Astrocyte of the hippocampus (primary cell): Measurements from ENCODE around the gene ATM.
"Not testable (repeated sequence)": the region's sequence is repeated elsewhere in the genome, so short reads cannot be mapped to it uniquely, and the experiment has no call there.

ENCODE experiments used
- DNase-seq: peaks from one replicate; pipeline ENCODE4 v3.0.0; 2011; ENCODE audit warnings: low read depth, low spot score

Gene ATM

GRCh38 chr11:108278546-108278945 lies 55.7 kb downstream of the ATM start:
- no peak for DNase-seq

DNA sequence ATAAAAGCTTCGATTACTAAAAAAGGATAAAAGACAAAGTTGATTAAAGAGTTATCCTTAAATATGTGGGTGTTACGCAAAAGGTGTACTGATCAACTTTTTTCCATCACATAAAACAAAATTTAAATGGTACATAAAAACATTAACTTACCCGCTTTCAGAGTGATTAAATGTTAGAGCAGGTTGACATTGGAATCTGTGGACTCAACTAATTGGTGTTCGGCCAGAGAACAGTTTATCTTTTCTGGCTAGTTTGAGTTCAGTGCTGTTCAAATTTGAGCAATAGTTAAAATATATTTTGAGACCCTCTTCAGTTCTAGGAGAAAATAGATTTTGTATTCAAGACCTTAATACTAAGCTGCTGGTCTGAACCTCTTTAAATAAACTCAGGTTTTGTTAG lies 56.1 kb downstream of the ATM start:
- DNase-seq = no peak

GRCh38 chr11:108286370-108286769 lies 63.5 kb downstream of the ATM start:
- DNase-seq = no peak

DNA sequence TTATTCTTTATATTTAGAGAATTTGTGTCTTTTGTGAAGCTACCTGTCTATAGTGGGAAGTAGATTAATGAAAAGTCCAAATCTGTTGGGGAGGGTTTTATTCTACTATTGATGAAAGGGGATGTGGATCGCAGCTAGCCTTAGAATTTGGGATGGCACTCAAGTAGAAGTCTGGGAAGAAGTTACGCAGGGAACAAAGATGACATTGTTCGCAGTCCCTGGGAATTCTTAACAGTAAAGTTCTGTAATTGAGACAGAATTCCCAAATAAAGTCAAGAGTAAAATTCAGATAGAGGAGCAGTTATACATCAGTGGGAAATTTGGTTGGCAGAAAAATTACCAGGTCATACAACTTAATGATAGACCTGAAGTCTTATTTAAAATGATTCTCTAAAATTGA lies 64.1 kb downstream of the ATM start:
- no peak for DNase-seq

- DNase-seq = not testable (repeated sequence)
Observed at GRCh38 chr11:108289066-108289465, 66.2 kb downstream of the ATM start.

DNA sequence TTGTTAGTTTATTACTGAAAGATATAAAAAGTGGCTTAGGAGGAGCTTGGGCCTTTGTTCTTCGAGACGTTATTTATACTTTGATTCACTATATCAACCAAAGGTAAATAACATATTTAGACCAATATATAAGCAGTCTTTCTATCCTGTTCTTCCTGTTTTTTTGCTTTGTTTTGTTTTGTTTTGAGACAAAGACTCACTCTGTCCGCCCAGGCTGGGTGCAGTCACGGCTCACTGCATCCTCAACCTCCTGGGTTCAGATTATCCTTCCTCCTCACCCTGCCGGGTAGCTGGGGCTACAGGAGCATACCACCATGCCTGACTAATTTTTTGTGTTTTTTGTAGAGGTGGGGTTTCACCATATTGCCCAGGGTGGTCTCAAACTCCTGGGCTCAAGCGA lies 66.8 kb downstream of the ATM start:
- DNase-seq = no peak

GRCh38 chr11:108293229-108293628 lies 70.4 kb downstream of the ATM start:
- no peak for DNase-seq

GRCh38 chr11:108302121-108302785 lies 79.4 kb downstream of the ATM start:
- DNase-seq = peak; percentile 49

GRCh38 chr11:108307751-108308150 lies 84.9 kb downstream of the ATM start:
- no peak for DNase-seq

GRCh38 chr11:108313444-108313843 lies 90.6 kb downstream of the ATM start:
- DNase-seq = no peak

DNA sequence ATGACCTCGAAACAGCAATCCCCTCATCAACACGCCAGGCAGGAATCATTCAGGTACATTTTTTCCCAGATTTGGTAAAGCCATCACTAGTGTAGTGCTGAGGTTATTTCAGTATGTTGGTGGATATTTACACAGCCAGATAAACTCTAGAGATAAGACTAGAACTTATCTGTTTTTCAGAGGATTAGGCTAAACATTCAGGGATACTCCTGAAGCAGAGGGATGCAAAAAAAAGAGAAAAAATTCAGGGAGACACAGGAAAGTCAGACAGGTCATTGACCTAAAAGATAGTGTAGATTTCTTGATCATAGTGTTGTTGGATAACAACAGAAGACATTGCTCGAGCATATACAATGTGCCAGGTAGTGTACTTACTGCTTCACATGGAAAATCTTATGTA lies 93.2 kb downstream of the ATM start:
- DNase-seq = no peak

- DNase-seq = no peak
Observed at GRCh38 chr11:108319541-108320145, 96.8 kb downstream of the ATM start.

GRCh38 chr11:108322666-108323065 lies 99.8 kb downstream of the ATM start:
- DNase-seq = no peak

DNA sequence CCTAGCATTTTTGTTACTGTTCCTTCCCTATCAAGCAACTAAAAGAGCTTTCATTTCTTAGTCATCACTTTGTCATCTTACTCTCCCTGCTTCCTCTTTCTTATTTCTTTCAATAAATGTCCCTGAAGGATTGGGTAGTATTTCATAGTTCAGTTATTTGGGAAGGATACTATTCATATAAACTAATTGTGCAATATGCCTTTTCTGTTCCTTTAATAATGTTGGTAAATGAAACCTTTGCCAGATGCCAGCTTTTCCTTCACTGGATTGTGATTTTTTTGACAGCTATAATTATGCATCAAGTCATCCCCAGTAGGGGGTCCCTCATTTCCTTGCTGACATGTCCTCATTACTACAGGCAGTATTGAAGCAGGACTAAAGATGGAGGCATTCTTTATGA lies 101.7 kb downstream of the ATM start:
- DNase-seq = peak; percentile 5

GRCh38 chr11:108333403-108333899 lies 110.6 kb downstream of the ATM start:
- DNase-seq = no peak

- no peak for DNase-seq
Observed at GRCh38 chr11:108338750-108339149, 115.9 kb downstream of the ATM start.

DNA sequence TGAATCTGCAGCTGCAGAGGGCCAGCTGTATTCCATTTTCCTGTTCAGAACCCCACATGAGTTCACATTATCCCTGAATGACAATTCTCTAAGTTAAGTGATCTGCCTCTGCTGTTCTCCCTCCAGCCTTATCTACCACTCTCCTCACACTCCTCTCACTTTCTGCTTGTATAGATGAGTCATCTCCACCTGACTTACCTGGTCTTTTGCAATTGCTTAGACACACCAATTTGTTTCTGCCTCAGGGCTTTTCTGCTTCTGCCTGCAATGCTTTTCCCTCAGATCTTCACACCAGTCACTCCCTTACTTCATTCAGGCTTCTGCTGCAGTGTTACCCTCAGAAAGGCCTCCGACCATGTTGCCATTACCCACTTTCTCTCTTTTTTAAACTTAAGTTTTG lies 118.1 kb downstream of the ATM start:
- no peak for DNase-seq

DNA sequence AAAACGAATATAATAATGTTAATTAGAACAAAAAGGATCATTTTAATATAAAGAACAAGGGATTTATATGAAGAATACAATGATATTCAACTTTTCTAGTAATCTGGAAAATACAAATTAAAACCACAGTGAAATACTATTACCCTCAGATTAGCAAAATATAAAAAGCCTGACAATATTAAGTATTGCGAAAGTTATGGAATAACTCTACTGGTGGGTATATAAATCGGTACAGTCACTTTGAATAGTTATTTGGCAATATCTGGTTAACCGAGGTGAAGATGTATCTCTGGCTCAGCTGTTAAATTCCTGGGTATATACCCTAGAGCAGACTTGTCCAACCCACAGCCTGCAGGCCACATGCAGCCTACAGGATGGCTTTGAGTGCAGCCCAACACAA lies 118.8 kb downstream of the ATM start:
- no peak for DNase-seq

DNA sequence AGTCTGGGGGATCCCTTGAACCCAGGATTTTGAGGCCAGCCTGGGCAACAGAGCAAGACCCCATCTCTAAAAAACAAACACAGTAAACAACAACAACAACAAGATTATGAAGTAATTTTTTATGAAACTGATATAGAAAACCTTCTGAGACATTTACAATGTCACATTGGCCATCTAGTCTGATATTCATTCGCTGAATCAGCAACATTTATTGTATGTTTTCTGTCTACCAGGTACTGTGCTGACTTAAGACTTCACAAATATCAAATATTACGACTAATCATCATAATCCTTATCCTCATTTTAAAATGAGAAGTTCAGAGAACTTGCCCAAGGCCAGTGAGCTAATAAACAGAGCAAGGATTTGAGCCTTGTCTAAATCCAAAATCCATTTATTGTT lies 120.8 kb downstream of the ATM start:
- no peak for DNase-seq

- no peak for DNase-seq
Observed at GRCh38 chr11:108345767-108346166, 122.9 kb downstream of the ATM start.

DNA sequence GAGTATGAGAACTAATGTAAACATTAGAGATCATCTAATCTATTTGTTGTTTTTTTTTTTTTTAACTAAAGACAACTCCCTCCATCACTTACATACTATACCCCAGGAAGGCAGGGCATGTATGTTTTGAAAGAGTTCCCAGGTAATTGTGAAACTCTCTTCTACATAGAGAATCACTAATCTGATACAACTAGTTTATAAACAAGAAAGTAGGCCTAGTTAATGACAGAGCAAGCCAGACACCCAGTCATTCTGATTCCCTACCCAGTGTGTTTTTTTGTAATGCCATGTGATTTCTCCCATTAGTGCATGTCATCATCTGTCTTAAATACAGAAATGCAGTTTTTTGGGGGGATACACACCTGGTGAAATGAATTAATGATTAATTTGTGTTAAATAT lies 123.6 kb downstream of the ATM start:
- DNase-seq = no peak

- no peak for DNase-seq
Observed at GRCh38 chr11:108351468-108351867, 128.6 kb downstream of the ATM start.

DNA sequence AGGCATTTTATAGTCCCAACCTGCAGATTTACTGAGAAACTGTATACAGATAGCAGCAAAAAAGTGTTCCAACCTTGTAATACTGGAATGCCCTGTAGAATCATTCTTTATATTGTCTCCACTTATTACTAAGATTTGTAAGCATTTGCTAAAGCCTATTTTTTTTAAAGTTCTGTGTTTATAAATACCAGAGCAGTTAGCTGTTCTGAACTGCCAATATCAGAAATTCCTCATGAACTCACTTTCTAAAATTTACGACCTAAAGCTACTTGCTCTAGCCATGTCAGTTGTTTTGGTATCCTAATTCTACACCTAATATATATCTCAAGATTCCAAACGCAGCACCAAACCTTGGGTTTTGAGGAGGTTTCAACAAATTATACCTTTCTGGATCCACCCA lies 141.3 kb downstream of the ATM start:
- no peak for DNase-seq

DNA sequence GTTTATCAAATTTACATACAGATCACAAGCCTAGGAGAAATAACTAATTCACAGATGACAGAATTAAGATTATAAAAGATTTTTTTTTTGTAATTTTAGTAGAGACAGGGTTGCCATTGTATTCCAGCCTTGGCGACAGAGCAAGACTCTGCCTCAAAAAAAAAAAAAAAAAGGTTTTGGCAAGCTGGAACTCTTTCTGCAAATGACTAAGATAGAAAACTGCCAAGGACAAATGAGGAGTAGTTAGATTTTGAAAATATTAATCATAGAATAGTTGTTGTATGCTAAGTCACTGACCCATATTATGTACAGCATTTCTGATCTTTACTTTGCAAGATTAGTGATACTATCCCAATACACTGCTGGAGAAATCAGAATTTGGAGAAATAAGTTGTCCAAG lies 145.3 kb downstream of the ATM start:
- DNase-seq = no peak
